SW 1271 (cell line): ENCODE measurements around the gene CDK19.

Experiments used
- DNase-seq, 2 experiments: peaks; one replicate each; lab custom pipeline; 2025; lab: John Stamatoyannopoulos, UW

The CDK19 gene

GRCh38 chr6:110703010-110703905 is 112.0 kb downstream of the CDK19 start:
- no peak for DNase-seq

- DNase-seq, result no peak
Measured at GRCh38 chr6:110699780-110700179, 115.5 kb downstream of the CDK19 start.

- DNase-seq, result no peak
Measured at GRCh38 chr6:110693994-110694393, 121.3 kb downstream of the CDK19 start.

DNA sequence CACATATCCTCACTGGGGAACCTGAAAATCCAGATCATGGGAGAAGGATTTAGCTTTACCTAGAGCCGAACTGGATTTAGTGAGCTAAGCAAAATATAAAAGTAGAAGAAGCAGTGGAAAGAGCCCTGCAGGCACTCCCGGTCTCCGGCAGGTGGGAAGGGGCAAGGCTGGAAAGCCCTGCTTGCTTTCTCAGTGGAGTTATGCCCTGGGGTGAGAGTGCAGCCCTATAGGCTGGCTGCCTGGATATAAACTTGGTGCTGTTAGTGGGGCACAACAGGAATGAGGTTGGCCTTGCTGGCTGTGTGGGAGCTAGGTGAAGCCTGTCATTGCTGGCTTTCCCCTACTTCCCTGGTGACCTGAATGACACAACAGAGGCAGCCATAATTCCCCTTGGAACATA is 122.0 kb downstream of the CDK19 start:
- DNase-seq, result no peak

DNA sequence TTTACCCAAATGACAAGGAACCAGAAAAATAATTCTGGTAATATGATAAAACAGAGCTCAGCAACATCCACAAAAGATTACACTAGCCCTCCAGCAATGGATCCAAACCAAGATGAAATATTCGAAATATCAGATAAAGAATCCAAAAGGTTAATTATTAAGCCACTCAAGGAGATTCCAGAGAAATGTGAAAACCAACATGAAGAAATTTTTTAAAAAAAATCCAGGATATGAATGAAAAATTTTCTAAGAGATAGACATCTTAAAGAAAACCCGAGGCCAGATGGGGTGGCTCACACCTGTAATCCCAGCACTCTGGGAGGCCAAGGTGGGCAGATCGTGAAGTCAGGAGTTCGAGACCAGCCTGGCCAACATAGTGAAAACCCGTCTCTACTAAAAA is 124.4 kb downstream of the CDK19 start:
- DNase-seq, result no peak

DNA sequence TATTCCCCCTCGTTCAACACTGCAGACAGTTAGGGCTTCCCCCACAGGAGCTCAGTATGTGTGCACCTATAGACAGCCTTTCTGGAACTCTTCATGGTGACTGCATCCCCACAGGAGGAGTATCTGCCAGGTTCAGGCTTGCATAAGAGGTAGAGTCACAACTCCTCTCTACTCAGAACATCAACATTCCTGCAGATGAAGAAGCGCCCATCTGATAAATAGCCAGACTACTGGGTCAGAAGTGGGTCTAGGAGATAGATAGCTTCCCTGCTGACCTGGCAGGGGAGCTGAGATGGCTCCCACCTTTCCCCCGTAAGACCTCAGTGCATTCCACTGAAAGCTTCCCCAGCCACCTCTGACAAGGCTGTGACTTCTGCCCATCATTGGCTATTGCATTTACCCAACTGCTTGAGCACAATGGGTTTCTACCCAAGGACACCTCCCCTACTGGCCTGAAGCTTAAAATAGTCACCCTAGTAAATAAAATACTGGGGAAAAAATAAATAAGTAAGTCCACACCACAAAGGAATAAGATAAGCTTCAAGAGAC is 125.1 kb downstream of the CDK19 start:
- DNase-seq, result no peak

DNA sequence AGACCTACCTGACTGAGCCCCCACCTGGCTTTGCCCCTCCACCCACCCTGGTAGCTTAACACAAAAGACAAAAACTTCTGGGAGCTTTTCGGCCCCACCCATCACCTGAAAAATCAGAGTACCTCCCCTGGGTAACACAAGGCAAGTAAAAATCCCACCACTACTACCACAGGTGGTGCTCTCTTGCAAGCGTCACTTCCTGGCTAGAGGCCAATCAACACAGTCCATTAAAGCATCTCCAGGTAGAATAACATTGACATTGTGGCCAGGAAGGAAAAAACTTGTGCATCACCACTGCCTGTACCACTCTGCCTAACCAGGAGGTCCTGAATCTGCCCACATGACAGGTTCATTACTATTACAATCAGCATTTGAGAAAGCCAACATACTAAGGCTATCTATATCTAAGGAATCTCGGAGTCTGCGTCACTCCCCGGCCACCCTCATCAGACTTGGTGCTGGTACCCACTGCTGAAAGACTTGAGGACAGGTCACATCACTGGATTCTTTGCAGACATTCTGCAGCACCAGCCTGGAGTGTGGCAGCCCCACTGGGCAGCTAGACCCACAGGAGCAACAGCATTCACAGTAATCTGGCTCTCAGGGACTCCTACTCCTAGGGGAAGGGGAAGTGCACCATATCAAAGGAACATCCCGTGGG is 125.9 kb downstream of the CDK19 start:
- DNase-seq, result no peak

DNA sequence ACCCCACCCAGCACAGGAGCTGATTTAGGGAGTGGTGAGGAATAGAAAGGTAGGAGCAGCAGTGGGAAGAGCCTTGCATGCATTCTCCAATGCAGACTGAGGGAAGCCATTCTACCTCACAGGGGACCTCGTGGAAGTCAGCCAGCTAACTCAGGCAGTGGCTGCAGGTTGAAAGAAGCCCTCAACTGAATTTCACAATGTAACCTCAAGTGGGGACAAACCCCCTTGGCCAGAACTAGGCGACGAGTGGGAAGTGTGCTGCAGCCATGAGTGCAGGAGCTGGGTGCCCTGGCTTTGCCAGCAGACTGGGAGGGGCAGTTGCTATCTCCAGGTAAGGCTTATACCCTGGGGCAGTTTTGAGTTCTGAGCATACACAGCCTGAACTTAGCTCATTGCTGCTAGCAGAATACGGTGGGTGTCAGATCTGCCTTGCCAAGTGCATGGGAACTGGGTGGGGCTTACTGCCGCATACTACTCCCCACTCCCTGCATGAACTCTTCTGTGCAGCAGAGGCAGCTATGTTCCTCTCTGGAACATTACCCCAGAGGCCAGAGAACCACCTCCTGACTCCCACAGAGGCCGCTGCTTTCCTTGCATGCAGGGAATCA is 126.5 kb downstream of the CDK19 start:
- DNase-seq, result no peak

GRCh38 chr6:110687326-110687725 is 127.9 kb downstream of the CDK19 start:
- no peak for DNase-seq

DNA sequence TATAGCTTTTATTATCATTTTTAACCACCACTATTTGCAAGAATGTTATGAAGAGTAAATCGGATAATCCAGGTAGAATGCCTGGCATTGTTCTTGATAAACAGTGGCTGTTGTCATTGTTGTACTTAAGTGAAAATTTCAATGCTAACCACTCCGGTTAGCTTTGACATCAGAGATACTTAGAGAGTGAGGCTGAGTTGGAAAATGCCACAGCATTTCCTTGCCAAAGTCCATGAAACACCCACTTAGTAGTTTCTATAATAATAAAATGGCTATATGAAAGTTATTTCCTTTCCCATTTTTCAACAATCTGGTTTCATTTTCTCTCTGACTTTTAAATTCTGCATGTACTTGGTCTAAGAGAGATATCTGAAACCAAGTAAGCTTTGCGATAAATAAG is 132.0 kb downstream of the CDK19 start:
- no peak for DNase-seq

DNA sequence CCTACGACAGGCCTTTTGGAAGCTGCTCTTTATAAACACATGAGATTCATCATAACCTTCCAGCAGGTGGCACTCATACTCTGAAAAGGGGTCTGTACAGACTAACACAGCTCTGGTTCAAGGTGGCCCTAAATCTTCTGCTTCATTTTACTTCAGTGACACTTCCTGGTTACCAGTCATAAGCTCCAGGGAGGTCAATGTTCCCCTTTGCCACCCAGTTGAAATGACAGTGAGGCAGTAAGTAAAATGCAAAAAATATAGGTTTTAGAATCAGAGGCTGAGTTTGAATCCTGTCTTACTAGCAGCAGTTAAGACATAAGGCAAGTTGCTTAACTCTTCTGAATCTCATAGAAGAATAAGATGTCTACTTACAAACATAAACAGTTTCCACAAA is 132.8 kb downstream of the CDK19 start:
- peak; percentile 30 to 75 for DNase-seq

DNA sequence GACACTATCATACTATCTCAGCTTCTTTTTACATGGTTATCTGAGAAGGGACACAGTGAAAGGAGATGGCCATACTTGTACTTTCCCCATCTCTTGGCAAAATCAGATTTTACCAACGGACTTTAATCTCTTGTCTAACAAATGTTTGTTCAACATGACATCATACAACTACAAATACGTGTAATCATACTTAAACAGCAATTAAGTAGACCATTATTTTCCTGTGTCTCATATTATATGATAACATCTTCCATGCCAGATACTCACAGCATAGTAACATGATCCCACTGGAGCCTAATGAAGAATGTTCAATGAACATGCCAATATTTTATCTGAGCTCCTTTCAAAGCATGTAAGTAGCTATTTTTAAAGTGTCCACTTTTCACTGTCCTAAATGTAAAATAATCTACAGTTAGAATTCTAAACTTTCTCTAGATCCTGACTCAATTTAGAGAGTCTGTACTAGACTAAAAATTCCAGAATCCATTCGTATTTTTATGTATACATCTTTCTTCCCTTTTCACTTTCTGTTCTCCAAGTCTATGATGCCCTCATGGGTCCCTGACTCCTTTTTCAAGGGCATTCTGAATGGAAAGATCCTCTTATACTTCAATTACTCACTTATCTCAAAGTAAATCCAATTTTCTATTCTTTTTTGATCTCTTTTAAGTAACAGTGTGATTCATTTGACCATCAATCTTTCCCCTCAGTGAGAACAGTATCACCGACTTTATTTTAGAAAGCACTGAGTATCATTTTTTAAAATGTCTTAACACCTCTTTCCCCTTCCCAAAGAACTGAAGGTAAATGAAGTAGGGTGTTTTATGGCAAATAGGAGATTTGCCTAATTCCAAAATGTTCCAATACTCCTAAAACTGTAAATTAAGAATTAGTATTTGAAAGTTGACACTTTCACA is 133.5 kb downstream of the CDK19 start:
- no peak for DNase-seq

- no peak for DNase-seq
Measured at GRCh38 chr6:110676396-110676795, 138.9 kb downstream of the CDK19 start.

DNA sequence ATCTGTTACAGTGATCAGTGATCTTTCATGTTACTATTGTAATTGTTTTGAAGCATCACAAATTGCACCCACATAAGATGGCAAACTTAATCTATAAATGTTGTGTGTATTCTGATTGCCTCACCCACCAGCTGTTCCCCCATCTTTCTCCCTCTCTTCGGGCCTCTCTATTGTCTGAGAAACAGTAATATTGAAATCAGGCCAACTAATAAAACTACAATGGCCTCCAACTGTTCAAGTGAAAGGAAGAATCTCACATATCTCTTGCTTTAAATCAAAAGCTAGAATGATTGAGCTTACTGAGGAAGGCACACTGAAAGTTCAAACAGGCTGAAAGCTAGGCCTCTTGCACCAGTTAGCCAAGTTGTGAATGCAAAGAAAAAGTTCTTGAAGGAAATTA is 141.2 kb downstream of the CDK19 start:
- DNase-seq, result no peak

GRCh38 chr6:110672122-110672521 is 143.1 kb downstream of the CDK19 start:
- DNase-seq, result no peak

GRCh38 chr6:110671447-110671846 is 143.8 kb downstream of the CDK19 start:
- DNase-seq, result no peak

- no peak for DNase-seq
Measured at GRCh38 chr6:110665600-110665999, 149.7 kb downstream of the CDK19 start.

DNA sequence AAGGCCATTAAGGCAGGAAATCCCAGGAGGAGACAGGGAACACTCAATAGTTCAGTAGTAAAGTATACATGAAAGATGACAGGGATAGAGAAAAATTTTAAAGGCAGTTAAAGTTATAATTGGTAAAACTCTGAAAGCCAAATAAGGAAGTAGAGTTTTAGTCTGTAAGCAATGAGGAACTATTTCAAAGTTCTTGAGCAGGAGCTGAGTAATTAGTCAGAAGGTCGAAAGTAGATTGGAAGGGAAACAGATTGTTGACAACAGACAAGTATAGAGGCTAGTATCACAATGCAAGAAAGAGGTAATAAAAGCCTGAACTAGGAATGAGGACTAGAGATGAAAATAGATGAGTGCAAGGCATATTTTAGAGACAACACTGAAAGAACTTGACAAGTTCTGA is 150.3 kb downstream of the CDK19 start:
- DNase-seq, result no peak

DNA sequence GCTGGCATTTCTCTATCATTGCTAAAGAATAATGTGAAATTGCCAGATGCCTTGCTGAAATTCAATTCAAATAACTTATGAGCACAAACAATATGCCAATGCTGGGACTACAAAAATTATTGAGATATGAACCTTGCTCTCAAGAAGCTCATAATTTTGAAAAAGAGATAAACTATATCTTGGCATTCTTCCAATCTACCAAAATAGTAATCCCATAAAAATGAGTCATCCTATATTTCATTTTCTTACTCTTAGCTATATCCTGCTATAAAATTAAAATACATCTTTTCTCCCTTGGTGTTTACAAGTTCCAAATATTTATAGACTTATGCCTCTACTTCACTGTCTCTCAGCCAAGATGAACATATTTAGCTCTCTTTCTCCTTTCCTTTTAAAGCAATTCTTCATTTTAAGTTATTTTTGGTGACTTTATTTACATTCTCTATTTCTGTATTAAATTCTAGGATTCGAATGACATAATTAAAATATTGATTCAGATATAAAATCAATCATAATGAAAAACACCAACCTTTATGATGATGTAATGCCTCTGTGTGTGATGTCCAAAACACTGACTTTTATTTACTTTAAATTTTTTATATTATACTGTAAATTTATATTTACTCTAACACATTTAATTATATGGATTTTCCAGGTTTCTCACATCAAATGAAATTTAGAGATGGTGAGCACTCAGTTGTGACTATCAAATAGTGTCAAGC is 152.6 kb downstream of the CDK19 start:
- DNase-seq, result no peak

DNA sequence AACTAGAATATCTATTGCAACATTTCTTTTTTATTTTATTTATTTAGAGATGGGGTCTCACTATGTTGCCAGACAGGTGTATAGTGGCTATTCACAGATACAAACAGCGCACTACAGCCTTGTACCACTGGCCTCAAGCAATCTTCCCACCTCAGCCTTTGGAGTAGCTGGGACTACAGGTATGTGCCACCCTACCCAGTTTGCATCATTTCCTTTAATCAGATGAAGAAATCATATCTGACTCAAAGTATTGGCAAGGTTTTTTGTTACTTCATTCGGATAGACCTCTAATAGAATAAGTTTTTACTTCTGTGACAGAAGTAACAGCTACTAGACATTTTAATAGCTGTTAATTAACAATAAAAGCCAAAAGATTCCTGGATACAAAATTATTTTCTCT is 153.9 kb downstream of the CDK19 start:
- no peak for DNase-seq

- DNase-seq, result no peak
Measured at GRCh38 chr6:110660066-110660655, 155.1 kb downstream of the CDK19 start.
